Prostate gland (tissue), 2 donors: Measurements from ENCODE around the gene ULK4. TPM values are rescaled to one million over a fixed set of nuclear protein-coding genes. Genes with fewer than 3 reads are reported as not detected.

Source experiments
- DNase-seq: peaks from one replicate; pipeline ENCODE4 v3.0.0-alpha.2; 2019; ENCODE audit warnings: low spot score
- H3K27ac ChIP-seq, 2 donors: fragments of 200-600 bp; sonication (generic); 2 replicates each; pipeline ENCODE4 v1.5.1; 2017 to 2019
- H3K27me3 ChIP-seq: fragments of 200-600 bp; sonication (generic); replicated peaks from 2 replicates; pipeline ENCODE4 v1.5.1; 2019; ENCODE audit not compliant: insufficient read depth
- H3K36me3 ChIP-seq, 2 donors: fragments of 200-600 bp; sonication (generic); 1 replicate in 1 of 2; 2 replicates in 1 of 2; pipeline versions ENCODE4 v1.5.1 to v1.8.1; 2017 to 2019
- H3K4me1 ChIP-seq: fragments of 200-600 bp; sonication (generic); replicated peaks from 2 replicates; pipeline ENCODE4 v1.5.1; 2019
- H3K4me3 ChIP-seq, 2 donors: fragments of 200-600 bp; sonication (generic); 2 replicates each; pipeline ENCODE4 v1.5.1; 2017 to 2019
- H3K9me3 ChIP-seq: fragments of 200-600 bp; sonication (generic); 2 replicates; pipeline ENCODE4 v1.5.1; 2017
- POLR2A ChIP-seq: fragments of 450-650 bp; IDR thresholded peaks from one replicate; pipeline ENCODE4 v1.6.1; 2016; ENCODE audit warnings: antibody characterized with exemption, mild to moderate bottlenecking
- POLR2AphosphoS5 ChIP-seq: sonication (generic); formaldehyde crosslinking; IDR thresholded peaks from one replicate; pipeline ENCODE4 v1.6.1; 2017; ENCODE audit warnings: antibody characterized with exemption
- WGBS: methylation state at CpG from one replicate; pipeline ENCODE4 v1.1.5; 2018; 5-methylcytosine and 5-hydroxymethylcytosine counted together
- intact Hi-C: fragments of 100-400 bp; cut with DNase I; formaldehyde crosslinking; loops from one replicate; pipeline ENCODE4 v1.14.2; 2022
- total RNA-seq, 2 donors: library from RNA; depleted of rRNA; stranded (reverse); fragments of >200 nt; gene quantifications; one replicate each; pipeline ENCODE4 v1.1.0, GENCODE V29; 2016
- TF ChIP-seq, protein P1 (sequence below), 4 experiments: fragments of 200-600 bp in 2 of 4; fragments of 450-650 bp in 2 of 4; sonication (generic) in 2 of 4; IDR thresholded peaks; 1 replicate in 3 of 4; 2 replicates in 1 of 4; pipeline ENCODE4 v1.5.1; 2016 to 2019; ENCODE audit warnings: antibody characterized with exemption in 4 of 4, mild to moderate bottlenecking in 2 of 4, moderate library complexity in 2 of 4

ULK4 gene
- total RNA-seq, 2 donors from 2014 or later = 23.1 to 33.7 TPM

DNA sequence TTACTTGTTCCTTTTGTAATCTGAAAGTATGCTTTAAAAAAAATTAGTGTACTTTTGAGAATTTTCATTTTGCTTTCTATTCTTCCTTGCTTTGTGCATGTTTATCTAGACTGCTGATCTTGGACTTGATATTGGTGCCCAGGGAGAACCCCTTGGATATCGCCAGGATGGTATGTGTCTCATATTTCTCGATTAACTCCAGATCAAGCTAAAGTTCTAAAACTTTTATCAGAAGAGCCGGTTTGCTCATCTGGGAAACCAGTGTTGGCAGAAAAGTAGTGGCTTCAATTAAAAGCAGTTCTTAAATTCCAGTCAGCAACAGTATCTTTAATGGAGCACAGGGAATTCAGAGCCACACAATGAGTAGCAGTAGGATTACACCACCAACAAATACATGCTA, 724.0 kb downstream of the ULK4 start:
- no peak overlapping the region for H3K27ac ChIP-seq
- 15% methylated on average over 3 of the region's 3 CpGs for WGBS
- H3K4me1 ChIP-seq = peaks cover 4% of the 10 kb centered on the region
- intact Hi-C loops = no loop called here
- H3K9me3 ChIP-seq = no peaks in the 10 kb centered on the region
- no peaks in the 10 kb centered on the region for H3K27me3 ChIP-seq
- no peak overlapping the region for H3K4me3 ChIP-seq
- TF ChIP-seq POLR2A (no peak), POLR2AphosphoS5 (no peak)
- TF ChIP-seq, protein P1, sequence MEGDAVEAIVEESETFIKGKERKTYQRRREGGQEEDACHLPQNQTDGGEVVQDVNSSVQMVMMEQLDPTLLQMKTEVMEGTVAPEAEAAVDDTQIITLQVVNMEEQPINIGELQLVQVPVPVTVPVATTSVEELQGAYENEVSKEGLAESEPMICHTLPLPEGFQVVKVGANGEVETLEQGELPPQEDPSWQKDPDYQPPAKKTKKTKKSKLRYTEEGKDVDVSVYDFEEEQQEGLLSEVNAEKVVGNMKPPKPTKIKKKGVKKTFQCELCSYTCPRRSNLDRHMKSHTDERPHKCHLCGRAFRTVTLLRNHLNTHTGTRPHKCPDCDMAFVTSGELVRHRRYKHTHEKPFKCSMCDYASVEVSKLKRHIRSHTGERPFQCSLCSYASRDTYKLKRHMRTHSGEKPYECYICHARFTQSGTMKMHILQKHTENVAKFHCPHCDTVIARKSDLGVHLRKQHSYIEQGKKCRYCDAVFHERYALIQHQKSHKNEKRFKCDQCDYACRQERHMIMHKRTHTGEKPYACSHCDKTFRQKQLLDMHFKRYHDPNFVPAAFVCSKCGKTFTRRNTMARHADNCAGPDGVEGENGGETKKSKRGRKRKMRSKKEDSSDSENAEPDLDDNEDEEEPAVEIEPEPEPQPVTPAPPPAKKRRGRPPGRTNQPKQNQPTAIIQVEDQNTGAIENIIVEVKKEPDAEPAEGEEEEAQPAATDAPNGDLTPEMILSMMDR (IDR thresholded peaks at IDR 0.05) = no peak
- H3K36me3 ChIP-seq = peaks cover 4 to 22% of the 10 kb centered on the region in 2 donors
- DNase-seq = no peak

DNA sequence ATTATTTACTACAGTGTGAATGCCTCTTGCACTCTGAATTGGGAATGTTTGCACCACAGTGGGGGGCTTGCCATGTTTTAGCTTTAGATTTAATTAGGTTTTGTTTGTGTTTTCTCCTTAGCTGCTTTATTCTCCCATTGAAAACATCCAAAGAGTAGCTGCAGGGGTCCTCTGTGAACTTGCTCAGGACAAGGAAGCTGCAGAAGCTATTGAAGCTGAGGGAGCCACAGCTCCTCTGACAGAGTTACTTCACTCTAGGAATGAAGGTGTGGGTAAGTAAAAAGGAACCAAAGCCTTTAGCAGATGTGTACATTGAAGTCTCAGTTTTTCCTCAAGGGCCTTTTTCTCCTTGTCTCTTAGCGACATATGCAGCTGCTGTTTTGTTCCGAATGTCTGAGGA, 725.7 kb downstream of the ULK4 start:
- Histone ChIP-seq H3K4me1 (peaks cover 4% of the 10 kb centered on the region), H3K9me3 (no peaks in the 10 kb centered on the region), H3K36me3 (peaks cover 4 to 22% of the 10 kb centered on the region in 2 donors), H3K4me3 (no peak overlapping the region), H3K27me3 (no peaks in the 10 kb centered on the region), H3K27ac (no peak overlapping the region)
- TF ChIP-seq POLR2A = no peak
- TF ChIP-seq POLR2AphosphoS5 = no peak
- TF ChIP-seq, protein P1 (IDR thresholded peaks at IDR 0.05) = no peak
- 74% methylated on average over 2 of the region's 2 CpGs for WGBS
- no peak for DNase-seq
- intact Hi-C loops = no loop called here

DNA sequence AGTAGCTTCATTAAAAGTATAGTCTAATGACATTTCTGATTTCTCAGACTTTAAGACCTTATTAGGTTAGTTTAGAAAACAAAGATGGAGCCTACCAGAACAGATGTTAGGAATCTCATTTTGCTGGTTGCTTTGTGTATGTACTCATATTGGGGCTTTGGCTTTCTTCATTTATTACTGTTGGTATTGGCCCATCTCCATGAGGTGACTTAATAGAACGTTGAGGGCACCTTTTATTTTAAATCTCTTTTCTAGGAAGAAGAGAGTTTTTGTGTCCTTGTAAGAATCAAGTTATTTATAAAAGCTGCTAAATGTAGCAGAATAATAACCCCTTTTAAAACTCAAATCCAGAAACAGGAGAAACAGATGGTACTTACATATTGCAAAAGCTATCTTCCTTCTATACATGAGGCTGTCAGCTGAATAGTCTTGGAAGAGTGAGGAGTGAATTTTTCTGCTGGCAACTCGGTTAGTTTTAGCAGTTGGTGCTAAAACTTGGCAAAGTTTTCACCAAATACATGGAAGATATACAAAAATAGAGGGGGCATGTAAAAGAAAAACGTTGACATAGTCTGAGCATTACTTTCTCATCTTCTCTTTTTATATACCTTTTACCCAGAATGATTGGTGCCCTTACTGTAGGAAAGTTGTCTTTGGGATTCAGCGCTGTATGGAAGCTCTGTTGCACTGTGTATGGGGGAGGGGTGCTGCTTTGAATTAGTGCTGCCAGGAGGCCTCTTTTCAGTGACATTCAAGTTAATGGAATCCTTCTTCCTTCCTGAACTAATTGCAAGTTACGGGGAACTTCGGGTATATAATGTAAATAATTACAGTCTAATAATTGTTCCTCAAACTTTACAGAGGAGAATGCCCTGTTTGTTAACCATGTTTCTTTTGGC, 726.8 kb downstream of the ULK4 start:
- intact Hi-C loops = no loop called here
- H3K27ac ChIP-seq = no peak overlapping the region
- 26% methylated on average over 6 of the region's 6 CpGs for WGBS
- peaks cover 4% of the 10 kb centered on the region for H3K4me1 ChIP-seq
- no peaks in the 10 kb centered on the region for H3K27me3 ChIP-seq
- no peak for DNase-seq
- peaks cover 4 to 22% of the 10 kb centered on the region in 2 donors for H3K36me3 ChIP-seq
- H3K4me3 ChIP-seq = no peak overlapping the region
- no peaks in the 10 kb centered on the region for H3K9me3 ChIP-seq
- TF ChIP-seq POLR2A (no peak), POLR2AphosphoS5 (no peak)
- TF ChIP-seq, protein P1 (IDR thresholded peaks at IDR 0.05) = no peak

DNA sequence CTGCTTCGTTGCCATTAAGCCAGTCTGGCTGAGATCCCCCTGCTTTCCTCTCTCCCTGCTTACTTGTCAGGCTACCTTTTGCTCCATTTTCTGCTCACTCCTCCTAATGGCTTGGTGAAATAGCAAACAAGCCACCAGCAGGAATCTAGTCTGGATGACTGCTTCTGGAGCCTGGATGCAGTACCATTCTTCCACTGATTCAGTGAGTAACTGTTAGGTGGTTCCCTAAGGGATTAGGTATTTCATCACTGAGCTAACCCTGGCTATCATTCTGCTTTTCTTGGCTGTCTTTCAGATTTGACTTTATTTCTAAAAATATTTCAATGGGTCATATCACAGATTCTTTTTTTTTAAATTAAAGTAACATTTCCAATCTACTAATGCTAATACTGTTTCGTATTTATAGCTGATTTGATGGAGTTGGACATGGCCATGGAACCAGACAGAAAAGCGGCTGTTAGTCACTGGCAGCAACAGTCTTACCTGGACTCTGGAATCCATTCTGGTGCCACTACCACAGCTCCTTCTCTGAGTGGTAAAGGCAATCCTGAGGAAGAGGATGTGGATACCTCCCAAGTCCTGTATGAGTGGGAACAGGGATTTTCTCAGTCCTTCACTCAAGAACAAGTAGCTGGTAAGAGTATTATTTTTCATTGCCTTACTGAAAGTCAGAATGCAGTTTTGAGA, 737.6 kb downstream of the ULK4 start:
- no peak for DNase-seq
- H3K4me1 ChIP-seq = no peaks in the 10 kb centered on the region
- 73% methylated on average over 3 of the region's 3 CpGs for WGBS

More for the DNA sequence above, 737.6 kb downstream of the ULK4 start:
- Histone ChIP-seq H3K4me3 (no peak overlapping the region), H3K27me3 (no peaks in the 10 kb centered on the region), H3K9me3 (no peaks in the 10 kb centered on the region), H3K27ac (no peak overlapping the region), H3K36me3 (peaks cover 8 to 25% of the 10 kb centered on the region in 2 donors)
- intact Hi-C loops = no loop called here
- TF ChIP-seq, protein P1 (IDR thresholded peaks at IDR 0.05) = no peak
- TF ChIP-seq POLR2AphosphoS5 (no peak), POLR2A (no peak)
